Subcutaneous adipose tissue (tissue), 4 donors: Measurements from ENCODE around the gene RPL39L. TPM values are rescaled to one million over a fixed set of nuclear protein-coding genes. Genes with fewer than 3 reads are reported as not detected.

Experiments used
- CTCF ChIP-seq: fragments of 450-650 bp; IDR thresholded peaks from one replicate; pipeline ENCODE4 v1.5.1; 2016; ENCODE audit warnings: low read depth, mild to moderate bottlenecking, control low read depth, antibody characterized with exemption, moderate library complexity
- total RNA-seq, 4 donors: library from RNA; depleted of rRNA; stranded (reverse); fragments of >200 nt; gene quantifications; one replicate each; pipeline ENCODE4 v1.1.0, GENCODE V29; 2016

RPL39L gene
- total RNA-seq, 4 donors from 2014 or later, result 8.9 to 14.6 (median 10.6) TPM

- no peak for TF ChIP-seq CTCF
Observed at GRCh38 chr3:187079090-187080022, 59.9 kb downstream of the RPL39L start.

- no peak for TF ChIP-seq CTCF
Observed at GRCh38 chr3:187077537-187077936, 61.8 kb downstream of the RPL39L start.

- TF ChIP-seq CTCF, result no peak
Observed at GRCh38 chr3:187077085-187077484, 62.2 kb downstream of the RPL39L start.

GRCh38 chr3:187076297-187076696, 63.0 kb downstream of the RPL39L start:
- TF ChIP-seq CTCF, result no peak

GRCh38 chr3:187074846-187075245, 64.5 kb downstream of the RPL39L start:
- no peak for TF ChIP-seq CTCF

- no peak for TF ChIP-seq CTCF
Observed at GRCh38 chr3:187073581-187074098, 65.7 kb downstream of the RPL39L start.

GRCh38 chr3:187072511-187072910, 66.8 kb downstream of the RPL39L start:
- no peak for TF ChIP-seq CTCF
